HG03039 (cell line): Measurements from ENCODE around the gene MMS22L.

Experiments
- ATAC-seq: cut with Tn5 transposase; IDR thresholded peaks from one replicate; pipeline ENCODE4 v1.9.1; 2021; ENCODE audit warnings: mild to moderate bottlenecking, moderate library complexity; ENCODE audit not compliant: unreplicated experiment

The MMS22L gene

DNA sequence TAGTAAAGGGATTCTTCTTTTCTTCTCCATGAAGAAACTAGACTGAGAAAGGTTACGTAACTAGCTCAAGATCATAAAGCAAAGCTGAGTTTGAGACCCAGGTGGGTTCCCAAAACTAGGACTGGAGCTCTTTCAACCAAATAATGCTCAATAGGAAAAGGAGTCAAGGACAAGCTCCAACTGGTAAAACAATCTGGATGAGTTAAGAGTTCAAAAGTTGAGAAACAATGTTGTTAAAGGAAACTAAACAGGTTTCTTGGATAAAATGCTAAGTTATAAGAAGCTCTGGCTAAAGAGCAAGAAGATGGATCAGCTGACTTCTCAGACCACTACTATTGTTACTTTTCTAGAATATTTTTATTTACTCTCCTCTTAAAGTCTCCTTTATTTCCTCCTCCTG, 137.3 kb downstream of the MMS22L start:
- ATAC-seq: no peak

- no peak for ATAC-seq
Observed at GRCh38 chr6:97141756-97142155, 141.3 kb downstream of the MMS22L start.

DNA sequence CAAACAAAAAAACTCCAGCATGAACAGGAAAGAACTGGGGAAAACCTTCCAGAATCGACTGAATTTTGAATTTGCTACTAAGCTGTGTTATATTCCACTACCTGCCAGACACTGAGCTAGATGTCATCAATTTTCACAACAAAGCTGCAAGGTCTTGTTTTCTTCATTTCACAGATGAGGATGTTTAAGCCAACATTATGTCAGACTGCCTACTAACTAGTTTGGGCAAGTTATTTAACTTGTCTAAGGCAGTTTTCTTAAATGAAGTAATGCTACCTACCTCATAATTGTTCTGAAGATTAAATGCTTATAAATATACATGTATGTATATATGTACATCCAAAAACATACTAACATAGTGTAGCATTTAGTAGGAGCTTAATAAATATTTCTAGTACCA, 144.4 kb downstream of the MMS22L start:
- no peak for ATAC-seq

DNA sequence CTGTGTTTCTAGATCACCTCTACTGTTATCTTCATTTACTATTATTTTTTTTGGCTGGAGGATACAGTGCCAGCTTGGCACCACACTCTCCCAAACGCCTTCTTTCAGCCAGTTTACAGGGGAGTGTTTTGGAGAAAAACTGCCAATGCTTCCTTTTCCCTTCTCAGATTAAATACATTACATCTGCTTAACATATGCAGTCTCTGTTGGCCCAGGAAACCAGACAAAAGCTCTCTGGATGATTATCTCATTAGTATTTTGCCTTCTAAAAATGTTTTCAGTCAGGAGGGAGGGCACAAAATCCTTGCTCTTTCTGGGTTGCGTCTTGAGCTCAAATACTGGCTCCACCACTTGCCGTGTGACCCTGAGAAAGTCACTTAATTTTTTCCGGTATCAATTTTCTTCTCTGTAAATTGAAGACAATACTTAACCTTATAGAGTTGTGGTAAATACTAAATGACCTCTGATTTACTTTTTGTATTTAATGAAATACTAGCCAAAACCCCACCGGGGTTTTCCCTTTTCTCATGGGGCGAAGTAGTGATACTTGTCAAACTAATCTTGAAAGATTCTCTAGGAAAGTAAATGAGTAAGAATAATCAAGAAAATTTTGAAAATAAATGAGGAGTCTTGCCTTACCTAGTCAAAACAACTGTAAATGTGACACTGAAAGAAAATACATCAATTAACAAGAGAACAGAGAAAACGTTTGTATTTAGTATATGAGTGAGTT, 146.2 kb downstream of the MMS22L start:
- no peak for ATAC-seq

DNA sequence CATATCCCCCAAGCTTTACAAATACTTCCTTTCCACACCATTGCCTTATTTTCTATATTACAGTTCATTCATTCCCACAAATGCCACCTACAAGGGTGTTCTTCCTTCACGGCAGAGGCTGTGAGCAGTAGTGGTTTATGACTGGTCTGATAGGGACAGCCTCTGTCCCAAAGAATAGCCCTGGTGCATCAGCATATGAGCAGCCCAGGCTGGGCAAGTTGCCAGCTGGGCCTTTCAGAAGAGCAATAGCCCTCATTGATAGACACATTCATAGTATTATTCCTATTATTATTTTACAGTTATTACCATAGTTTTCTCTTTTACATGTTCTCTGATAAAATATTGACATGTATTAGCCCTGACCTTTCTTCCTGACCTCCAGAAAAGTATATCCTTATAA, 149.9 kb downstream of the MMS22L start:
- no peak for ATAC-seq

DNA sequence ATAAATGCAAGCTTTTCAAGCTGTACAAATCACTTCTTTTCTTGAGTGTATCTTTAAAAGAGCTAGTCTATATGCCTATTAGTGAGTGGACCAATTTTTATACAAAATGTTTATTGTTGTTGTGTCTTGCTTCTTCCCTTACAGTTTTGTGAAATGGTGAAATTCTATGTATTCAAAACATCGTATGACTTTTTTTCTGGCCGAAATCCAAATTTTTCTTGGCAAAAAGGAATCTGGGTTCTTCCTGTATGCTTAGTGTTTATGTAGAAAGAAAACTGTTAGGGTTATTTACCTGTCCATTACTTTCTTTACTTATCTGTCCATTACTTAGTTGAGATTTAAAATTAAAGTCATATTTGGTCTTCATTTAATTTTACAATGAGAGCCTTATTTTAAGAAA, 153.9 kb downstream of the MMS22L start:
- no peak for ATAC-seq

DNA sequence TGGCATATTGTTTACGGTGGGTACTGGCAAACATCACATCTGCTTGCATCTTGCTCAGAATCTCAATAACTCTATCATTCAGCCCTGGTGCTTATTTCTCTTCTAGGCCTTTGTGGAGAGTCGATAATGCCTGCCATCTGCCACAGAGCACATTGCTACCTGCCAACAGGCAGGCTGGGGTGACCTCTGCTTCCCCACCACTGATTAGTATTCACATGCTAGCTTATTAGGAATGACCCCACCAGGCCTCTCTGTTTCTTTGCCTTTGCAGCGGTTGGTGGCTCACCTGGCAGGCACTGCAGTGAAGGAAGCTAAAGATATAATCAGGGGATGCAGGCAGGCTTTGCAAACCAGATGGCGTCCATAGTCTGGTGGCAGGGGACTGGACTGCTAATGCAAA, 154.5 kb downstream of the MMS22L start:
- no peak for ATAC-seq

DNA sequence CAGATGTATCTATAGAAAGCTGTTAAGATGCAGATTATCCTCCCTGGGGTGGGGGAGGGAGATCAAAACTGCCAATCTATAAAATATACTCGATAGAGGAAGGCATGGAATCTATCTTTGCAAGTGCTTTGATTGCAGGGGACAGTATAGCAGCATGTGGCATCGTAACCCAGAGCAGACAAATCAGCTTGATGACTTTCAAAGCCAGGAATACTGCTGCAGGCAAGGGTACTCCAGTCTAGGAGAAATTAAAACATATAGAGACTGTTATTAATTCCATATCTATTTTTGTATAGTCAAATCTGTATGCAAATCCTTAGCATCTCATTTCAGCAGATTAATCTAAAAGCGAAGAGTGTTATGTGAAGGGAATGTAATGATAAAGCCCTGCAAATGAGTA, 159.4 kb downstream of the MMS22L start:
- no peak for ATAC-seq

DNA sequence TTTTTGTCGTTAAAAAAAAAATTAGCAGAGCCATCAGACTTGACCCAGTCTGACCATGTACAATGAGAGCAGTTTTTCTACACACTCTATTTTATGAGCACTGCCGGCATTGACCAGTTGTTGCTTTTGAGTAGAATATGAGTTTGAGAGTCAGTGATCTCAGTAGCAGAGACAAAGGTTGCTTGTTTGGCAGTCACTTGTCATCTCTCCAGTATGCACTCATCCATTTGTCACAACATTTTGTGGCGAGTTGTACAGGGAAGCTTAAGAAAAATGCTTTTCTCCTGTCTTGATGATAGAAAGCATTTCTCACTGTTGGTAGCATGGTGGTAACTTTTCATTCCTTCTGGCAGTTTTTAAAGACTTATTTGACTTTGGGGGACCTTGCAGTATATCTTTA, 159.9 kb downstream of the MMS22L start:
- no peak for ATAC-seq

DNA sequence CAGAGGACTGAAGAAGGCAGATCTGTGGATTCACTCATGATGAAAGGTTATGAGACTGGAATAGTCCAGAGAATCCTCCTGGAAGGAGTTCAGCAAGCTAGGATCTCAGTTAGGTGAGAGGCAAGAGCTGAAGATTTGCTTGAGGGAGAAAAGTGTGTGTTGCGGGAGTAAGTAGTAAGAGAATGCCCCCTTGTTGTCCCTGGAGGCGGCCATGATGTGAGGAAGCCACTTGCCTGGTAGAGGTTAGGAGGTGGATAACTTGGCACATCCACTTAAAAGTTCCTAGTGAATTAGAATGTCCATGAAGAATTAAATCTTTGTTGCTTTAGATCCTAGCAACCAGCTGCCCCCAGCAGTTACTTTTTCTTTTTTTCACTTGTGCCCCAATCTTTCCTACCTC, 162.5 kb downstream of the MMS22L start:
- no peak for ATAC-seq

DNA sequence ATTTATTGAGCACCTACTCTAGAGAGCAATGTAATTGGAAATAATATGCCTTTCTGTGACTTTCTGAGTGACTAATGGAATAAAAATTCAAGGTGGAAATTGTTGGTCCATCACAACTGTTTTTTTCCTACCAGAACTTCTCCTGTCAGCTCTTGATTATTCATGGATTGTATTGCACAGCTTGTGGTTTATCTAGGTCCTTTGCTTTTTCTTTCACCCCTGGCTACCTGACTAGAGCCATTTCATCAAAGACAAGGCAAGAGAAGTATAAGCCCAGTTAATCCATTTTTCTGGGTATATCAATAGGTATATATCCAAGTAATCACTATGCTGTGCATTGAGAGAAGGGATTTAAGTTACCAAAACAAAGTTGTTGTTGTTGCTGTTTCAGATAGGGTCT, 168.4 kb downstream of the MMS22L start:
- no peak for ATAC-seq

GRCh38 chr6:97113170-97113569, 169.8 kb downstream of the MMS22L start:
- no peak for ATAC-seq

GRCh38 chr6:97111243-97111642, 171.8 kb downstream of the MMS22L start:
- ATAC-seq: no peak

GRCh38 chr6:97110626-97111025, 172.4 kb downstream of the MMS22L start:
- ATAC-seq: no peak

GRCh38 chr6:97110149-97110548, 172.9 kb downstream of the MMS22L start:
- ATAC-seq: no peak

- no peak for ATAC-seq
Observed at GRCh38 chr6:97109444-97109843, 173.6 kb downstream of the MMS22L start.

DNA sequence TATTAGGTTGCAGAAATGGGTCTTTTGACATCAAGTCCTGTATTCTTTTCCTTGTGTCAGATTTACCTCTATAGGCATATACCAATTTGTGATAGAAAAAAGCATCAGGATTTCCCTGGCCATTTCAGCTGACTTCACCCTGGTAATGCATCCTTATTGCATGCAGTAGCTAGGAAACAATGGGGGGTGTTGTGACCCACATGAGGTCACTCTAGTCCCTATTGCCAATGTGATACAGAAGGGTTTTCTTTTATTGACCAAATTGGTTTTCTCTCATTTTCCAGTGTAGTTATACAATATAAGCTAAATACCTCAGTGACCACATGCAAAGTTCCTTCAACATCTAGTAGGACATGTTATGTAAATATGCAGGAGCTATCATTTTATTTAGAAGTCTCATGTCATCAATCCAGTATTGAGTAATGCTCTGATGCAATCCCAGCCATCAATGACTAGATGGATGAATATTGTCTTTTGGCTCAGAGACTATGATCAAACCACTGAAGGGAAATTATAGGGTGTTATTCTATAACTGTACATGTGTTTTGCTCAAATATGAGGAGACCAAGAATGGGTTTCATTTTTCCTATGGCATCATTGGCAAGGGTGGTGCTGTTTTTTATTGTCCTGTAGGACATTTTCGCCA, 180.7 kb downstream of the MMS22L start:
- ATAC-seq: no peak

GRCh38 chr6:97100696-97101095, 182.3 kb downstream of the MMS22L start:
- ATAC-seq: no peak

DNA sequence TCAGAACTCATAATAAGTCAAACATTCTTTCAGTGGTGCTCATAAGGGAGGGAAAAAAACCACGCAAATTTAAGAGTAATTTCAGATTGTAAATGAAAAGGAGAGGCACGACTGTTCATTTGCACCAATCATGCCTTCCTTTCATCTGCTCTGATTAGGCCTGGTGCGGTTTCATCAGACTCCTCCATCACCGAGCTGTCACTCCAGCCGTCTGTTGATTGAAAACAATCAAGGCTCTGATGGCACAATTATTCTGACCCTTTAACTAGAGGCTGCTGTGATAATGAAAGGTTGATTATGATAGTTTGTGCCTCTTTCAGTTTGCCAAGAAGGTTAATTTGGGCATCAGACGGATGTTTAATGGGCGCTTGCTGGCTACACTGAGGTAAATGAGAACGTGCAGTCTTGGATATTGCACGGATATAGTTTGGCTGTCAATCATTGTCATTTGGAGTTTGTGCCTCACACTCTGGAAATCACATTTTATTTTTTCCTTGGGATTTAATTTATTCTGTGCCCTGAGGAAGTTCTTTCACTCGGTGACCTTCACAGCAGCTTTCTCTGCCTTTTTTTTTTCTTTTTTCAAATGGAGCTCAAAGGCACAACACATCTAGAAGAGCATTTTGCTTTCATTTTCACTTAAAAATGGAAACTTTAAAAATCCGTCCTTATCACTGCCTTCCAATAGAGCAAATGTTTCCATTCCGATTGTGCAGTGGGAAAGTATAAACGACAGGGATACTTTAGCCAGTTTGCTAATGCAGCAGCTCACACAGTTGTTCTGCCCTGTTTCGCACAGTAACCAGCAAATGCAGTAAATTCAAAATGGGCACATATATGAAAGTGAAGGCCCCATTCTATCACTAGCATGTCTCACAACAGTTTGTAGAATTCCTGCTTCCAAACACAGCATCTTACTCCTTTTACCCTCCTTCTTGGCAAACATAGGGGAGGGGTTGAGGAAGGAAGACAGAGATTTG, 185.7 kb downstream of the MMS22L start:
- ATAC-seq: no peak

- ATAC-seq: no peak
Observed at GRCh38 chr6:97095311-97095850, 187.6 kb downstream of the MMS22L start.

GRCh38 chr6:97094376-97094775, 188.6 kb downstream of the MMS22L start:
- ATAC-seq: no peak
